Breast epithelium (tissue), 4 donors: ENCODE results near the gene CCDC51. TPM values are rescaled to one million over a fixed set of nuclear protein-coding genes. Genes with fewer than 3 reads are reported as not detected.

Experiments
- DNase-seq, 2 donors: peaks; one replicate each; pipeline ENCODE4 v3.0.0-alpha.2; 2019; ENCODE audit warnings: low spot score in 2 of 2
- H3K27ac ChIP-seq, 2 donors: fragments of 200-600 bp; sonication (generic) in 1 of 2; one replicate each; pipeline ENCODE4 v1.5.1; 2016 to 2019; ENCODE audit warnings: mild to moderate bottlenecking in 1 of 2
- H3K27me3 ChIP-seq, 2 donors: fragments of 200-600 bp; sonication (generic) in 1 of 2; one replicate each; pipeline versions ENCODE4 v1.5.1 to v1.6.0; 2017 to 2019; ENCODE audit warnings: control low read depth in 1 of 2, mild to moderate bottlenecking in 1 of 2
- H3K36me3 ChIP-seq: fragments of 200-600 bp; one replicate; pipeline ENCODE4 v1.5.1; 2019
- H3K4me1 ChIP-seq, 2 donors: fragments of 200-600 bp; sonication (generic); one replicate each; pipeline ENCODE4 v1.5.1; 2016 to 2019; ENCODE audit warnings: control low read depth in 1 of 2
- H3K4me3 ChIP-seq, 3 donors: fragments of 200-600 bp; sonication (generic); 1 replicate in 2 of 3; 2 replicates in 1 of 3; pipeline ENCODE4 v1.5.1; 2016 to 2019; ENCODE audit warnings: mild to moderate bottlenecking in 3 of 3, moderate library complexity in 2 of 3
- H3K9me3 ChIP-seq, 2 donors: fragments of 200-600 bp; sonication (generic) in 1 of 2; one replicate each; pipeline ENCODE4 v1.5.1; 2016 to 2019; ENCODE audit warnings: control low read depth in 1 of 2
- CTCF ChIP-seq, 3 donors: fragments of 450-650 bp; IDR thresholded peaks; one replicate each; pipeline ENCODE4 v1.5.1; 2016 to 2017; ENCODE audit warnings: antibody characterized with exemption in 3 of 3, mild to moderate bottlenecking in 3 of 3, moderate library complexity in 3 of 3
- POLR2A ChIP-seq: fragments of 450-650 bp; IDR thresholded peaks from one replicate; pipeline ENCODE4 v1.6.1; 2016; ENCODE audit warnings: antibody characterized with exemption, mild to moderate bottlenecking, moderate library complexity
- POLR2AphosphoS5 ChIP-seq, 3 donors: sonication (generic); formaldehyde crosslinking; IDR thresholded peaks; one replicate each; pipeline ENCODE4 v1.6.1; 2017; ENCODE audit warnings: antibody characterized with exemption in 3 of 3
- intact Hi-C: fragments of 100-400 bp; cut with DNase I; formaldehyde crosslinking; loops from one replicate; pipeline ENCODE4 v1.15.1; 2023; ENCODE audit warnings: low total_unique reads
- total RNA-seq, 3 donors: library from RNA; depleted of rRNA; stranded (reverse); fragments of >200 nt; gene quantifications; one replicate each; pipeline ENCODE4 v1.1.0, GENCODE V29; 2016

Gene CCDC51
- total RNA-seq, 3 donors from 2014 or later, result 12.5 to 14.7 (median 13.9) TPM

- no peak for TF ChIP-seq POLR2A
- DNase-seq, result no peak
- no peak overlapping the region for H3K4me3 ChIP-seq
- H3K36me3 ChIP-seq, result peaks cover 24% of the 10 kb centered on the region
- no peaks in the 10 kb centered on the region for H3K4me1 ChIP-seq
- no peak overlapping the region for H3K27ac ChIP-seq
- no peaks in the 10 kb centered on the region for H3K27me3 ChIP-seq
- H3K9me3 ChIP-seq, result no peaks in the 10 kb centered on the region
- intact Hi-C loops, result loop anchor here (10.0 kb wide), 1 partner anchor 138 kb away; no protein-coding TSS in a partner anchor
Measured at GRCh38 chr3:48412375-48413001, 27.4 kb downstream of the CCDC51 start.

- peak overlapping the region in 1 of 2 donors; percentile 7 for H3K27ac ChIP-seq
- TF ChIP-seq CTCF (IDR thresholded peaks at IDR 0.05) (no peak), POLR2AphosphoS5 (IDR thresholded peaks at IDR 0.05) (no peak), POLR2A (no peak)
- no peaks in the 10 kb centered on the region for H3K9me3 ChIP-seq
- intact Hi-C loops, result loop anchor here (10.0 kb wide), 1 partner anchor 137 kb away; no protein-coding TSS in a partner anchor
- no peaks in the 10 kb centered on the region for H3K27me3 ChIP-seq
- H3K4me3 ChIP-seq, result no peak overlapping the region
- peaks cover 24% of the 10 kb centered on the region for H3K36me3 ChIP-seq
- H3K4me1 ChIP-seq, result no peaks in the 10 kb centered on the region
- peak in 1 of 2 donors; percentile 33 for DNase-seq
Measured at GRCh38 chr3:48411606-48412374, 28.1 kb downstream of the CCDC51 start.

DNA sequence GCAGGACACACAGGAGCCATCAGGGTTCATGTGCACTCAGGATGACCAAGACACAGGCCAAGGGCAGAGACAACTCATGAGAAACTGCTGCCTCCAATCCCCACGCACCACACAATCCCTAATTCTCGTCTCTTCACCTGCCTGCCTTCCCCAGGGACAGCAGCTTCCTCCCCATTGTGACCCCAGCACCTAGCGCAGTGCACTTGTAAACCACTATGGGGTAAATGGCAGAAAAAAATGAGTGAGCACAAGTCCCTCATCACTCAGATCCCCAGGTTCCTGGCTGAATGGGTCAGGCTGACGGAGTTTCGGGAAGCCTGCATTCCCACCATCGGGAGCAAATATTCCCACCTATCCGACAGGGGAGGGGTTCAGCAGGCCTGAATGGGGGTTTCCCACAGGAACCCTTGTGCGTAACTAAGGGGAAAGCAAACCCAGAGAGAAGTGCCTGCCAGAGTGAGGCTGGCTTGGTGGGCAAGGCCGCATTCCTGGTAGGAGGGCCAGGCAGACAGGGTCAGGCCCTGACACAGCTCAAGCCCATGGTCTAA, 28.8 kb downstream of the CCDC51 start:
- Histone ChIP-seq H3K4me3 (no peak overlapping the region), H3K27me3 (no peaks in the 10 kb centered on the region), H3K9me3 (no peaks in the 10 kb centered on the region), H3K27ac (no peak overlapping the region), H3K36me3 (peaks cover 24% of the 10 kb centered on the region), H3K4me1 (no peaks in the 10 kb centered on the region)
- TF ChIP-seq POLR2A, result no peak
- TF ChIP-seq CTCF (IDR thresholded peaks at IDR 0.05), result no peak
- TF ChIP-seq POLR2AphosphoS5 (IDR thresholded peaks at IDR 0.05), result no peak
- intact Hi-C loops, result loop anchor here (10.0 kb wide), 1 partner anchor 136 kb away; no protein-coding TSS in a partner anchor
- peak; percentile 16 to 24 for DNase-seq

DNA sequence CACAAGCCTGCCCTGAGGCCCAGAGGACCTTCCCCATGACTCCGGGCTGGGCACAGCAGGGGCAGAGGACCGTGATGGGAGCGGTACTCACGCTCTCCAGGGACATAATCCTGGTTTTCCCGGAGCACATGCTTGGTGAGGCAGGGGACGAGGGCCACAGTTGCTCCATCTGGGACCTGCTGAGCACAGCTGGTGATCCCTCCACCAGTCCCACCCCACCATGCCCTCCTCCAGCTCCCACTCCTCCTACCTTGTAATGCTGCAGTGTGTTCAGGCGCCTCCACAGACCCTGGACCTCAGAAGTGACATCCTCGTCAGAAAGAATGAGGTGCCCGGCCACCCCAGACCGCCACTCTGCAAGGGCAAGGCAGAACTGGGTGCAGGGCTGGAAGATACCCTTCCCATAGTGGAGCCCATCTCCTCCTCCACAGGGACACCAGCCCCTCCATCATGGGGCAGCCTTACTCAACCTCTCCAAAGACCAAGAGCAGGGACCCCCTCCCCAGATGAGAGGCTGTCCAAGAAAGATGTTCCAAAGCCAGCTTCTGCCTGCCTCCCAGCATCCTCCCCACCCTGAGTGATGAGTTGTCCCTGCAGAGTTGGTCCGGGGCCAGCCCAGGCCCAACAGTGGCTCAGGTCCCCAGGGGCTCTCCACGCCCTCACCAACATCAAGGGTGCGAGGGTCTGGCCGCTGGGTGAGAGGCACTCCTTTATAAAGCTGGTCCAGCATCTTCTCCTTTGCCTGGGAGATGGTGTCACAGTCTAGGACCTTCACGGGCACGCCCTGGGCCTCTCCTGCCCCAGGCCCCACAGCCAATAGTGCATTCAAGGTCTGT, 29.5 kb downstream of the CCDC51 start:
- Histone ChIP-seq H3K27ac (no peak overlapping the region), H3K36me3 (peaks cover 17% of the 10 kb centered on the region), H3K4me3 (no peak overlapping the region), H3K4me1 (no peaks in the 10 kb centered on the region), H3K27me3 (no peaks in the 10 kb centered on the region), H3K9me3 (no peaks in the 10 kb centered on the region)
- no peak for TF ChIP-seq POLR2AphosphoS5 (IDR thresholded peaks at IDR 0.05)
- TF ChIP-seq POLR2A, result no peak
- TF ChIP-seq CTCF (IDR thresholded peaks at IDR 0.05), result no peak
- DNase-seq, result peak; percentile 15 to 43
- intact Hi-C loops, result loop anchor here (10.0 kb wide), 1 partner anchor 136 kb away; no protein-coding TSS in a partner anchor
